Hepatocyte (in vitro differentiated cells): ENCODE results near the gene TMEM30A. TPM values are rescaled to one million over a fixed set of nuclear protein-coding genes. Genes with fewer than 3 reads are reported as not detected.

Source experiments
- DNase-seq: peaks from one replicate; pipeline ENCODE4 v3.0.0-alpha.2; 2016; ENCODE audit warnings: low spot score
- H2AFZ ChIP-seq: fragments of 200-600 bp; sonication (generic); 2 replicates; pipeline ENCODE4 v1.6.0; 2016; ENCODE audit warnings: antibody characterized with exemption, mild to moderate bottlenecking
- H3K27ac ChIP-seq: fragments of 200-600 bp; sonication (generic); 2 replicates; pipeline ENCODE4 v1.5.1; 2016; ENCODE audit warnings: mild to moderate bottlenecking
- H3K27me3 ChIP-seq: fragments of 200-600 bp; sonication (generic); 2 replicates; pipeline ENCODE4 v1.6.1; 2016
- H3K36me3 ChIP-seq: fragments of 200-600 bp; sonication (generic); replicated peaks from 2 replicates; pipeline ENCODE4 v1.5.1; 2016; ENCODE audit warnings: low read depth; ENCODE audit not compliant: insufficient read depth
- H3K4me1 ChIP-seq: fragments of 200-600 bp; sonication (generic); 2 replicates; pipeline ENCODE4 v1.5.1; 2016; ENCODE audit warnings: mild to moderate bottlenecking, moderate library complexity; ENCODE audit not compliant: insufficient read depth
- H3K4me2 ChIP-seq: fragments of 200-600 bp; sonication (generic); 2 replicates; pipeline ENCODE4 v1.6.0; 2016
- H3K4me3 ChIP-seq: fragments of 200-600 bp; sonication (generic); 2 replicates; pipeline ENCODE4 v1.5.1; 2016; ENCODE audit warnings: mild to moderate bottlenecking
- H3K79me2 ChIP-seq: fragments of 200-600 bp; sonication (generic); 2 replicates; pipeline ENCODE4 v1.6.0; 2017; ENCODE audit warnings: mild to moderate bottlenecking
- H3K9me2 ChIP-seq: fragments of 200-600 bp; sonication (generic); replicated peaks from 2 replicates; pipeline ENCODE4 v1.6.0; 2017; ENCODE audit warnings: mild to moderate bottlenecking; ENCODE audit not compliant: insufficient read depth
- H3K9me3 ChIP-seq: fragments of 200-600 bp; sonication (generic); 2 replicates; pipeline ENCODE4 v1.5.1; 2016; ENCODE audit warnings: low read depth, mild to moderate bottlenecking
- H4K20me1 ChIP-seq: fragments of 200-600 bp; sonication (generic); 2 replicates; pipeline ENCODE4 v1.6.0; 2016; ENCODE audit warnings: mild to moderate bottlenecking; ENCODE audit not compliant: insufficient read depth, poor library complexity, severe bottlenecking
- EZH2 ChIP-seq: fragments of 200-600 bp; sonication (generic); IDR thresholded peaks from 2 replicates; pipeline ENCODE4 v1.6.1; 2016; ENCODE audit warnings: antibody characterized with exemption, mild to moderate bottlenecking, borderline replicate concordance
- EZH2phosphoT487 ChIP-seq: fragments of 200-600 bp; sonication (generic); IDR thresholded peaks from one replicate; pipeline ENCODE4 v1.6.1; 2018; ENCODE audit warnings: antibody characterized with exemption, mild to moderate bottlenecking, low read depth, moderate library complexity; ENCODE audit not compliant: unreplicated experiment, severe bottlenecking
- WGBS: methylation state at CpG from one replicate; pipeline ENCODE4 v1.1.6; 2016; ENCODE audit warnings: low lambda C conversion rate; ENCODE audit errors: missing lambda C conversion rate; 5-methylcytosine and 5-hydroxymethylcytosine counted together
- polyA plus RNA-seq: library from polyadenylated mRNA; unstranded; fragments of >200 nt; fragmentation: Nextera tagmentation; extraction: Ambion mirVana; gene quantifications from 2 replicates; pipeline ENCODE4 v1.2.1, GENCODE V29; 2016
- total RNA-seq: library from RNA; depleted of rRNA; stranded (reverse); fragments of >200 nt; gene quantifications from 2 replicates; pipeline ENCODE4 v1.2.3, GENCODE V29; 2014
- TF ChIP-seq, protein P1 (sequence below): fragments of 200-600 bp; sonication (generic); IDR thresholded peaks from 2 replicates; pipeline ENCODE4 v1.5.1; 2016; ENCODE audit warnings: antibody characterized with exemption, mild to moderate bottlenecking; ENCODE audit not compliant: poor library complexity

Gene TMEM30A
- total and polyA plus RNA-seq, 2 experiments from 2014 or later: 71.1 to 165 TPM

DNA sequence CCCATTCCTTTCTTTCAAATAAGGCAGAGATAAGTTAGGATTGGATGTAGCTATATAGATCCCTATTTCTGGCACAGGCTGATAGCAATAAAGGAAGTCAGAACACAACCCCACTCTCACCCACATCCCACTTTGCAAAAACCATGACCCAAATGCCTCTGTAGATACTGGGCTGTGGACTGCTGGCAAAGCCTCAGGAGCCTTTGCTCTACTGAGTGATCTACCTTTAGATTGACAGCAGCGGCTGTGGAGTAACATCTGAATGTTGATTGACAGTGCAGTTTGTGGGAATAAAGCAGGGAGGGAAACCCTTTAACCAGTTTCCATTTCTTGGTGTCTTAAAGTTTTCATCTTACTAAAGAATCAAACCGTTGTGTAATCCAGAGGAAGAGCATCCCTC is 6.7 kb upstream of the TMEM30A start:
- 90% methylated on average over 2 of the region's 2 CpGs for WGBS
- DNase-seq: no peak
- no peak overlapping the region for H3K27ac ChIP-seq
- H3K4me2 ChIP-seq: no peak overlapping the region
- no peaks in the 10 kb centered on the region for H4K20me1 ChIP-seq
- H2AFZ ChIP-seq: no peak overlapping the region
- H3K36me3 ChIP-seq: no peaks in the 10 kb centered on the region
- H3K9me2 ChIP-seq: no peaks in the 10 kb centered on the region
- TF ChIP-seq EZH2phosphoT487: no peak
- no peak for TF ChIP-seq EZH2
- TF ChIP-seq, protein P1, sequence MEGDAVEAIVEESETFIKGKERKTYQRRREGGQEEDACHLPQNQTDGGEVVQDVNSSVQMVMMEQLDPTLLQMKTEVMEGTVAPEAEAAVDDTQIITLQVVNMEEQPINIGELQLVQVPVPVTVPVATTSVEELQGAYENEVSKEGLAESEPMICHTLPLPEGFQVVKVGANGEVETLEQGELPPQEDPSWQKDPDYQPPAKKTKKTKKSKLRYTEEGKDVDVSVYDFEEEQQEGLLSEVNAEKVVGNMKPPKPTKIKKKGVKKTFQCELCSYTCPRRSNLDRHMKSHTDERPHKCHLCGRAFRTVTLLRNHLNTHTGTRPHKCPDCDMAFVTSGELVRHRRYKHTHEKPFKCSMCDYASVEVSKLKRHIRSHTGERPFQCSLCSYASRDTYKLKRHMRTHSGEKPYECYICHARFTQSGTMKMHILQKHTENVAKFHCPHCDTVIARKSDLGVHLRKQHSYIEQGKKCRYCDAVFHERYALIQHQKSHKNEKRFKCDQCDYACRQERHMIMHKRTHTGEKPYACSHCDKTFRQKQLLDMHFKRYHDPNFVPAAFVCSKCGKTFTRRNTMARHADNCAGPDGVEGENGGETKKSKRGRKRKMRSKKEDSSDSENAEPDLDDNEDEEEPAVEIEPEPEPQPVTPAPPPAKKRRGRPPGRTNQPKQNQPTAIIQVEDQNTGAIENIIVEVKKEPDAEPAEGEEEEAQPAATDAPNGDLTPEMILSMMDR: no peak
- H3K9me3 ChIP-seq: no peaks in the 10 kb centered on the region
- H3K4me3 ChIP-seq: no peak overlapping the region
- no peaks in the 10 kb centered on the region for H3K27me3 ChIP-seq
- H3K4me1 ChIP-seq: no peaks in the 10 kb centered on the region
- H3K79me2 ChIP-seq: peaks cover 21% of the 10 kb centered on the region

DNA sequence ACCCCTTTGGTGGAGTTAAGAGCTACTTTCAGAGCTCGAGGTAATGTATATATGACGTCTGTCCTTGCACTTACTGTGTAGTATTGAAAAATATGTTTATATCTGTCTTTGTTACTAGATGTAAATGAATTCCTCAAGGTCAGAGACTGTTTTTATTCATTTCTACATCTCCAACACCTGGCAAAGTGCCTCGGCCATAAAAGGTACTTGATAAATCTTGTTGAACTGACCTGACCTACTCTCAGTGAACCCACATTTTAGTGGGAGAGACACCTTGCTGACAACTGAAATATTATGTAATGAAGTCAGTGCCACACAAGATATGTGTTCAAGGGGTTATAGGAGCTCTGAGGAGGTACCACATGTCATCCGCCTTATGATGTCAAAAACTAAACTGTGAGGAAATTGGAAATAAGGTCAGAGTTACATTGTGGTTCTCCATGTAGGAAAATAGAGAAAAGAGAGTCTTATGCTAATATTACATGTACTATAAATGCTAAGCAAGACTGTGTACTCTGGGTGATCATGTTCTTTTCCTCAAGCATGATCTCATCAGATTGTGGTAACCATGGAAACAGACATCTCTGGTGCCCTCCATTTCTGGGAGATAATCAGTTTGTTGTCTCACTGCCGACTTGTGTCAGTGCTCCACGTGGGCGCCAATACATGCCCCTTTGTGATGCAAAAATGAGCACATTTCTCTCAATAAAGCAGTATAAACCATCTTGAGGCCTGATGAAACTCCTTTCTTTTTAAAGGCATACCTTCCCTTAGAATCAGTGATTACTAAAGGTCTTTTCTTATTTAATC is 5.7 kb upstream of the TMEM30A start:
- no peak for DNase-seq
- Histone ChIP-seq H3K4me2 (no peak overlapping the region), H3K4me3 (no peak overlapping the region), H3K9me2 (no peaks in the 10 kb centered on the region), H3K4me1 (no peaks in the 10 kb centered on the region), H3K36me3 (no peaks in the 10 kb centered on the region), H3K27ac (no peak overlapping the region), H3K9me3 (no peaks in the 10 kb centered on the region), H2AFZ (no peak overlapping the region), H3K79me2 (peaks cover 25% of the 10 kb centered on the region), H3K27me3 (no peaks in the 10 kb centered on the region), H4K20me1 (no peaks in the 10 kb centered on the region)
- TF ChIP-seq EZH2phosphoT487 (no peak), EZH2 (no peak)
- TF ChIP-seq, protein P1: no peak
- WGBS: 64% methylated on average over 7 of the region's 7 CpGs

DNA sequence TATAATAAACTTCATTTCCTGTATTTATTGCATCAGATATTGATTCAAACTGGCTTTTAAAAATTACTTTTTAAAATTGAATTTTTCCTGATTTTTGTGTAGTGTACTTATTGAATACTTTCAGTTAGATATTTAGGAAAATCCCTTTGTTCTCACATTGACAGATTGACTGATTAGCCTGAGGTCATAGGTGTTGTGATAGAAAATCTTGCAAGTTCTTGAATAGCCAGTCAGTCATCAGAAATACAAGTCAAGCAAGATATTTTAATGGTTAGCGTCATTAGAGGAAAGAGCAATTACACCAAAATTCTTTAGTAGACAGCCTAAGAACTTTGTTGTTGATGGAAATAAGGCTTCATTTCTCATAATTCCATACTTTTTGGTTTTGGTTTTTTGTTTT is 3.4 kb upstream of the TMEM30A start:
- H4K20me1 ChIP-seq: peaks cover 3% of the 10 kb centered on the region
- no peaks in the 10 kb centered on the region for H3K36me3 ChIP-seq
- H2AFZ ChIP-seq: no peak overlapping the region
- H3K4me2 ChIP-seq: no peak overlapping the region
- whole genome bisulfite sequencing: 65% methylated on average over 1 of the region's 1 CpG
- TF ChIP-seq, protein P1: no peak
- TF ChIP-seq EZH2phosphoT487 (no peak), EZH2 (no peak)
- no peak for DNase-seq
- peak overlapping the region; percentile 49 for H3K27ac ChIP-seq
- H3K27me3 ChIP-seq: no peaks in the 10 kb centered on the region
- no peaks in the 10 kb centered on the region for H3K9me2 ChIP-seq
- H3K4me3 ChIP-seq: no peak overlapping the region
- H3K4me1 ChIP-seq: no peaks in the 10 kb centered on the region
- no peaks in the 10 kb centered on the region for H3K9me3 ChIP-seq
- H3K79me2 ChIP-seq: peaks cover 39% of the 10 kb centered on the region
